Activated CD8-positive, alpha-beta memory T cell treated with anti-CD3 and anti-CD28 coated beads for 36 hours (primary cell): Measurements from ENCODE around the gene AKT1S1. TPM values are rescaled to one million over a fixed set of nuclear protein-coding genes. Genes with fewer than 3 reads are reported as not detected.
"Not testable (repeated sequence)": the region's sequence is repeated elsewhere in the genome, so short reads cannot be mapped to it uniquely, and the experiment has no call there.

ENCODE experiments used
- CTCF ChIA-PET: fragments of 350-600 bp; sonication (Branson Sonifier 250); formaldehyde crosslinking; loops from one replicate; lab custom pipeline; 2021; ENCODE audit warnings: antibody characterized with exemption; lab: Charles Lee
- POLR2A ChIA-PET: fragments of 350-600 bp; sonication (Branson Sonifier 250); formaldehyde crosslinking; loops from one replicate; lab custom pipeline; 2021; ENCODE audit warnings: antibody characterized with exemption; lab: Charles Lee
- total RNA-seq, 2 experiments: library from RNA; stranded (reverse); gene quantifications; one replicate each; pipeline ENCODE4 v1.2.3, GENCODE V29; 2021

AKT1S1 gene
- total RNA-seq, result 10 to 100 TPM; 31.7 TPM

- ChIA-PET CTCF (interaction anchor here (2.5 kb wide), 1 partner anchor 13 kb away, joined by 11 read pairs; no protein-coding TSS in a partner anchor), POLR2A (interaction anchor here (0.8 to 1.0 kb wide), 3 partner anchors 20 to 201 kb away, joined by 3 to 8 read pairs (median 3); partner anchors contain the start of genes ATF5, NUP62 and PRMT1)
Observed at GRCh38 chr19:49877020-49877878, at the start of gene AKT1S1, which contains the start of gene TBC1D17. AKT1S1 (minus strand) TSS chr19:49877355; CDS start chr19:49873295, 4,060 bp downstream. TBC1D17 (plus strand) TSS chr19:49877702; CDS start chr19:49877724, 22 bp downstream.

GRCh38 chr19:49926515-49926914, 49.4 kb upstream of the AKT1S1 start:
- POLR2A ChIA-PET, result no interaction called here
- CTCF ChIA-PET, result interaction anchor here (0.9 kb wide), 1 partner anchor 8 kb away, joined by 3 read pairs; no protein-coding TSS in a partner anchor

- POLR2A ChIA-PET, result no interaction called here
Observed at GRCh38 chr19:49925486-49925885, 48.3 kb upstream of the AKT1S1 start.

DNA sequence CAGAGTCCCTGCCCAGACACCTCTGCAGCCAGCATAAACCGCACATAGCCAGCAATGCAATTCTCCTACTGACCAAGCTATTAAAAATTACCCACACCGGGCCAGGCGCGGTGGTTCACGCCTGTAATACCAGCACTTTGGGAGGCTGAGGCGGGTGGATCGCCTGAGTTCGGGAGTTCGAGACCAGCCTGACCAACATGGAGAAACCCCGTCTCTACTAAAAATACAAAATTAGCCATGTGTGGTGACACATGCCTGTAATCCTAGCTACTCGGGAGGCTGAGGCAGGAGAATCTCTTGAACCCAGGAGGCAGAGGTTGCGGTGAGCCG, 47.7 kb upstream of the AKT1S1 start:
- POLR2A ChIA-PET, result not testable (repeated sequence)
- CTCF ChIA-PET, result interaction anchor here (1.5 kb wide), 1 partner anchor 11 kb away, joined by 3 read pairs; no protein-coding TSS in a partner anchor

More at GRCh38 chr19:49925486-49925885, 48.3 kb upstream of the AKT1S1 start:
- CTCF ChIA-PET, result interaction anchor here (0.6 to 1.5 kb wide), 2 partner anchors 11 to 81 kb away, joined by 3 read pairs; no protein-coding TSS in a partner anchor

DNA sequence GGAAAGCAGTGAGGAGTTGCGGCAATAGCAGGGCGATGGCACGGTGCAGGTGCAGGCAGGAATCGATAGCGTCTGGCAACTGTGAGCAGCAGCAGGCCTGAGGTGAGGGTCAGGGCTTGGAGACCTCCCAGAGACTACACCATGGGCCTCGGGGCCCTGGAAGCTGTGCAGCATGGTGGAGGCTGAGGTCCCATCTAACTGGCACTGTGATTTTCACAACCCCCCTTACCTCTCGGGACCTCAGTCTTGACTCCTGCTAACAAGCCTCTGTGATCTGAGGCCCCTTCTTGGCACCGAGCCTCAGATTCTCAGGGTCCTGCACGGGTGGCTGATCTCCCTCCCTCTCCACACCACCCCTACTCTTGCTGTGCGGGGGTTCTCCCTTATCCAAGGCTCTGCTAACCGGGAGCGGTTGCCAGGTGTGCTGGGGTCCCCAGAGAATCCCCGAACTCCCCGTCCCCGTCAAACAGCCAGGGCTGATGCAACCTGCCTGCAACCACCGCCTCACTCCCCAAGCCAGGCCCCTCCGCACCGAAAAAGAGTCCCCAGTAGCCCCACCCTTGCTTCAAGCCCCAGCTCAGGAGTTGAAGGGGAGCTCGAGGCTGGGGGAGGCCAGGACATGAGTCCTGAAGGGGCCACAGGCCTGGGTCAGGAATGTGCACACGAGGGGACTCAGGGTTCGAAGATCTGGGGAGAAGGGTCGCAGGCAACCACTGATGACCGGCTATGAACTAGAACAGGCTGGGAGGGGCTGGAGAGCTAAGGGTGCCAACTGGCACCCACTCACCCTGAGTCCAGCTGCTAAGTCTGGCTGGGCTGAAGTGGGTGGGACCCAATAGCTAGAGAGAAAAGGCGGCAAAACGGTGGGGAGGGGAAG, 47.1 kb upstream of the AKT1S1 start:
- ChIA-PET POLR2A (no interaction called here), CTCF (interaction anchor here (1.5 kb wide), 1 partner anchor 10 kb away, joined by 3 read pairs; no protein-coding TSS in a partner anchor)

DNA sequence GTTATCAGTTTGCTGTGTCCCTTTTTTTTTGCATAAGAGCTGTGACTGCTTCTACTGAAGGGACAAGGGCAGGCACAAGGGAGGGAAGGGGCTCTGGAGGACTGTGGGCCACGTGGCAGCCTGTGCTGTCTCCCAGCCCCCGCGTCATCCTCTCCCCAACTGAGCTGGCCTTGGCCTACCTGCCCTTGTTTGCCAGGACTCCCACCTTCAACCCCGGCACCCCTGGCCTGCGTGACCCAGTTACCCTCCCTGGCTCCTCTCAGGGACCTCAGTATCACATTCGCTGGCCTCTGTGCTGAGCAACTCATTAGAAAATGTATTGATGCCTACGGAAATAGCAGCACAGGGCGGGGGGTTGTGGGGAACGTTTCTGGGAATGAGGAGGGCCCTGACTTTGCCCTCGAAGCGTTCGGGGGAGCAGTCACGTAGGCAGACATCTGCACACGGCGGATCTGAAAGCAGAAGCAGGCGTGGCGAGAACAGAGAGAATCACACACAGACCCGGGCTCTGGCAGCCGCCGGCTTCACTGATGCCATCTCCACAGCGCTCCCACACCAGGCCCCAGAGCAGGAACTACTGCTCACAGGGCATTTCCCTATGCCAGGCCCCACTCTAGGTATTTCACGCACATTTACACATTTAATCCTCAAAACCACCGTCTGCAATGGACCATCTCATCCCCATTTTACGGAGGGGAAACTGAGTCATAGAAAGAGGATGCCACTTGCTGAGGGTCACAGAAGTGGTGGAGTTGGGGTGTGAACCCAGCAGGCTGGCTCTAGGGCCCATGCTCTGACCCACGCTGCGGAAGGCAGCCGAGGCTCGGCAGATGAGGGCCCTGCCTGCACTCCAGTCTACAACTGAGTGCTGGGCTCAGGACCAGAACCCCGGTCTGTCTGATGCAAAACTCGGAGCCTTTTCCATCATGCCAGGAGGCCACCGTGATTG, 46.2 kb upstream of the AKT1S1 start:
- POLR2A ChIA-PET, result no interaction called here
- CTCF ChIA-PET, result interaction anchor here (1.0 kb wide), 1 partner anchor 10 kb away, joined by 3 read pairs; no protein-coding TSS in a partner anchor

DNA sequence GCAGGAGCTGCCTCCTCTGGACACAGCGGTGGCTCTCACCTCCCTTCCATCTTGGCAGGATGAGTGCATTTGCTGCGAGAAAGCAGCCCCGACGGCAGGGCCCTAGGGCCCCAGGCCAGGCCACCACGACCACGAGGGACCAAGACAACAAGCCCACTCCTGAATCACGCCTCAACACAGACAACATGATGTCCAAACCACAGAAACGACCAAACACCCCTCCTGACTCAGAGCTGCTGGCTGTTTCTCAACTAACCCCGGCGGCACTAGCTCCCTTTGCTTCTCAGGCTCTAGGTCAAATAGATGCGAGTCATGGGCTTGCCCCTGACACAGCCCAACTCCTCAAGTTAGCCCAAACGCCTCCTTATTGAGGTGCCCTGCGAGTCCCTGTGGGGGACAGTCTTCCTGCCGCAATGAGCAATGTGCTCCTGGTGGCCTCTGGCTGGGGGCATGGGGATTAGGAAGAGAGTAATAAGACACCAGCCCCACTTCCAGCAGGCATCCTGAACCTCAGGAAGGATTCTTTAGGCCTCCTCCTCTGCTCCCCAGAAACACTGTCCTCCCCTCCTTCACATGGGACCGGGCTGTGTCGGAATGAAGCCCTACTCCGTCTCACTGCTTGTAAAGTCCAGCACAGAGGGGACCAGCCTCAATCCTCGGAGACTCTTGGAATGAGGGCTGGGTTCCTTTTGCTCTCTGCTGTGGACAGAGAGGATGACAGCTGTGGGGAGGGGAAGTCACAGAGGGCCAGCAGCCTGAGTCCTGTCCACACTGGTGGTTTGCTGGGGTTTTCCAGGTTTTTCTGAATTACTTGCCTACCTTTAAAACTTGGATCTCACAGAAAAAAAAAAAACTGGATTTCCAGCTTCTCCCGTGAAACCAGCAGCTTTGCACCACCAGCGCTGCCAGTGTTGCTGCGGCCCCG, 45.0 kb upstream of the AKT1S1 start:
- POLR2A ChIA-PET, result no interaction called here
- CTCF ChIA-PET, result interaction anchor here (1.0 kb wide), 1 partner anchor 9 kb away, joined by 3 read pairs; no protein-coding TSS in a partner anchor

DNA sequence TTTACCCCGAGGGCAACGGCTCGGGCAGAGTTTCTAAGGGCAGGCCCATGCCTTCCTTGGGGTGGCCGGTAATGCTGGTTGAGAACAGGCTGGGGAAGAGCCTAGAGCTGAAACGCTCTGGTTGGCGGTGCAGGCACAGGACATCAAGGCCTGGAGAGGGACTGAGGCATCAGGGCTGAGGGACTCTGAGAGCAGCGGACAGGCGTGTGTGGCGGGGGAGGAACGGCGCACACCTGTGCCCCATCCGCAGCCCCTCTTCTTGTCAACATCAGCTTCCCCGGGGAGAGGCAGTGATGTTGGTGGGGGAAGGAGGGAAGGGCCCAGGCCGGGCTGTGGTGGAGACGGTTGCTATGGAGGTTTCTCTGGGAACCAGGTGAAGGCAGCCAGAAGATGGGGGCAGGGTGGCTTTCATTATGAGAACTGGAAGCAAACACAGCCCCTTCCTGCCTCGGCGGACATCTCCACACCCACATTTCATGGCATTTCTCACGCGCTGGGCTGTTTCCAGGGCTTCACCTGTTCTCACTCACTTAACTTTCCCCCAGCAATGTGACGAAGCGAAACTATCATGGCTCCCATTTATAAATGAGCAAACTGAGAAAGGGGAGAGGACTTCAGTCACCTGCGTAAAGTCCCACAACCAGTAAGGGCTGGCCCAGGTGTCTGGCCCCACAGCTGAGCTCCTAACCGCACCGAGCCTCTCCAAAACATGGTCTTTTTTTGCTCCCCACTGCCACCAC, 43.6 kb upstream of the AKT1S1 start:
- ChIA-PET POLR2A (interaction anchor here (0.7 to 1.3 kb wide), 2 partner anchors 8 to 9 kb away, joined by 3 to 6 read pairs; partner anchors contain the start of gene ATF5), CTCF (no interaction called here)

- POLR2A ChIA-PET, result no interaction called here
- CTCF ChIA-PET, result interaction anchor here (0.7 to 2.1 kb wide), 4 partner anchors 9 to 1478 kb away, joined by 3 to 5 read pairs (median 3); partner anchors contain the start of genes ATF5 and NUP62
Observed at GRCh38 chr19:49918089-49918488, 40.9 kb upstream of the AKT1S1 start.

DNA sequence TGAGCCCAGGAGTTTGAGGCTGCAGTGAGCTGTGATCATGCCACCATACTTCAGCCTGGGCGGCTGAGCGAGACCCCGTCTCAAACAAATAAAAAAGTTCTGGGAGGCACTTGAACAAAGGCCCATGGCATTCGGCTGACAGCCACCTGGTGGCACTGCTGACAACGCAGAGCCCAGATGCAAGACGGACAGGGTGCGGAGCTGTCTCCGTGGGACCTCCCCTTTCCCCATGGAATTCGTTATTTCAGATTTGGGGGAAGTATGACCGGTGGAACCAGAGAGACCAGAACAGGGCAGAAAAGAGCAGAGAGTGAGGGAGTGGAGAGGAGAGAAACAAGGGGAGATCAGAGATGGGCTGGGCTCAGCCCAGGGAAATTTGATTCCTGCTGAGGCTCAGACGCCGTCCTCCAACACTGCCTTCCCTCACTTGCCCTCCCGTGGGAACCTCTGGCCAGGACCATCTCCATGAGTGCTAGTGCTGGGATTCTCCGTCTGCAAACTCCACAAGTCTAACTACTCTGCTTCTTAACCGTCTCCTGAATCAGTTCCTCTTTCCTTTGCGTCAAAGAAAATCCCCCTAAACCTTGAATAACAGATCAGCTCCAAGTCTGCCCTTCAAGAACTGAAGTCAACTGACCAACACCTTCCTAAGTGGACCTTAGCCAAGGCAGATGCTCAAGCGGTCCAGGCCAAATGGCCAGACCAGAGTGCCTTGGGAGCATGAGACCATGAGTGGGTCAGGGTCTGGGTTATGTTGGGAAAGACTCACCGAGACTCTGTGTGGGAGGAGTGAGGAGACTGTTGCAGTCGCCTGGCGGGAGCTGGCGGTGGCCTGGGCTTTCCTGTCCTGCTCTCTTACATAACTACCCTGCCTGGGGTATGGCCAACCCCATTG, 39.9 kb upstream of the AKT1S1 start:
- CTCF ChIA-PET, result interaction anchor here (0.6 to 2.1 kb wide), 4 partner anchors 12 to 1477 kb away, joined by 3 to 5 read pairs (median 4); partner anchors contain the start of genes ATF5 and NUP62
- POLR2A ChIA-PET, result no interaction called here

GRCh38 chr19:49915271-49915670, 38.1 kb upstream of the AKT1S1 start:
- ChIA-PET POLR2A (no interaction called here), CTCF (interaction anchor here (1.0 to 2.6 kb wide), 2 partner anchors 14 to 23 kb away, joined by 4 to 13 read pairs; partner anchors contain the start of genes ATF5 and NUP62)

DNA sequence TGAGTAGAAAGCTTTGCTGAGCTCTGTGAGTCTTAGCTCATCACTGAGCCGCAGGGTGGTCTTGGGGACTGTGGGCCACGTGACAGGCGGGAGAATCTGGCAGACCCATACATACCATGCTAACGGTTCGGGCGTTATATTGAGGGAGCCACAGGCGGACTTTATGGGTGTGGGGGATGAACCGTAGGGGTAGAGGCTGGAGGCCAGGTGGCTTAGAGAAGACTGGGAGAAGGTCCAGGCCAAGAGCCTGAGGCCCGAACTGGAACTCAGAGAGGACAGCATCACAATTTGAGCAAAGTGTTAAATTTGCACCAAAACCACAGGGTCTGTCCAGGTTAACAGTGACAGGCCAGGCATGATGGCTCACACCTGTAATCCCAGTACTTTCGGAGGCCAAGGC, 36.6 kb upstream of the AKT1S1 start:
- ChIA-PET CTCF (interaction anchor here (1.0 to 2.6 kb wide), 3 partner anchors 9 to 15 kb away, joined by 3 to 13 read pairs (median 3); partner anchors contain the start of genes ATF5 and NUP62), POLR2A (no interaction called here)

- POLR2A ChIA-PET, result interaction anchor here (0.8 kb wide), 1 partner anchor 26 kb away, joined by 3 read pairs; no protein-coding TSS in a partner anchor
- CTCF ChIA-PET, result interaction anchor here (1.4 to 2.6 kb wide), 2 partner anchors 10 to 16 kb away, joined by 3 to 13 read pairs; partner anchors contain the start of genes ATF5 and NUP62
Observed at GRCh38 chr19:49912965-49913685, 36.0 kb upstream of the AKT1S1 start.
